Measurements from ENCODE around the gene NDUFS5. TPM values are rescaled to one million over a fixed set of nuclear protein-coding genes. Genes with fewer than 3 reads are reported as not detected.
"Not testable (repeated sequence)": the region's sequence is repeated elsewhere in the genome, so short reads cannot be mapped to it uniquely, and the experiment has no call there.

NDUFS5 gene
- total RNA-seq, 1 donor from 2014 or later = 738 TPM

DNA sequence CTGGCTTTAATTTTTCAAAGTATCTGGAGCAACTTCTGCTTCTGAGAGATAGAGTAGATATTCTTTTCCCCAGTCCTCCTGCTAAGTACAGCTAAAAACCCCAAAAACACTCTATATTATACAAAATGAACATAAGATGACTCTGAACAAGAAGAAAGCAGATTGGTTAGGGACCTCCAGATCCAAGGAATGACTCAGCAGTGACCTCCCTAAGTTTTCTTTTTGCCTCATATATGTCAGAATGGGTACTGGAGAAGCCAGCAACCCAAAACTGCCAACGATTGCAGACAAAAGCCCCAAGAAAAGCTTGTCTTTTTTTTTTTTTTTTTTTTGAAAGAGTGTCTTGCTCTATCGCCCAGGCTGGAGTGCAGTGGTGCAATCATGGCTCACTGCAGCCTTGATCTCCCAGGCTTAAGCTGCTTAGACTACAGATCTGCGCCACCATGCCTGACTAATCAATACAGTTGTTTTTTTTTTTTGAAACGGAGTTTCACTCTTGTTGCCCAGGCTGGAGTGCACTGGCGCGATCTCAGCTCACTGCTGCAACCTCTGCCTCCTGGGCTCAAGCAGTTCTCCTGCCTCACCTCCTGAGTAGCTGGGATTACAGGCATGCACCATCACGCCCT lies 22.7 kb downstream of the NDUFS5 start:
- Mint-ChIP-seq H3K27ac (peak overlapping the region; percentile 18), H3K27me3 (ENCODE audit: insufficient read depth, low read depth) (peaks cover 6% of the 10 kb centered on the region), H3K36me3 (peaks cover 13% of the 10 kb centered on the region), H3K4me1 (peaks cover 22% of the 10 kb centered on the region), H3K4me3 (no peak overlapping the region), H3K9me3 (no peaks in the 10 kb centered on the region)
- Histone ChIP-seq H4K20me1 (ENCODE audit: low read depth) (no peaks in the 10 kb centered on the region), H3K9me3 (ENCODE audit: low read depth) (no peaks in the 10 kb centered on the region), H2AFZ (replicated peaks) (no peak overlapping the region), H3K27me3 (no peaks in the 10 kb centered on the region), H3K36me3 (no peaks in the 10 kb centered on the region), H3K9ac (no peak overlapping the region), H3K79me2 (ENCODE audit: low read depth) (no peaks in the 10 kb centered on the region), H3F3A (ENCODE audit: low read depth) (peaks cover 39% of the 10 kb centered on the region), H3K27ac (no peak overlapping the region), H3K4me1 (peaks cover 24% of the 10 kb centered on the region), H3K4me2 (no peak overlapping the region), H3K4me3 (no peak overlapping the region)
- TF ChIP-seq EZH2phosphoT487 (IDR thresholded peaks at IDR 0.05) (no peak), EZH2 (IDR thresholded peaks at IDR 0.05) (no peak)
- TF ChIP-seq, protein P1, sequence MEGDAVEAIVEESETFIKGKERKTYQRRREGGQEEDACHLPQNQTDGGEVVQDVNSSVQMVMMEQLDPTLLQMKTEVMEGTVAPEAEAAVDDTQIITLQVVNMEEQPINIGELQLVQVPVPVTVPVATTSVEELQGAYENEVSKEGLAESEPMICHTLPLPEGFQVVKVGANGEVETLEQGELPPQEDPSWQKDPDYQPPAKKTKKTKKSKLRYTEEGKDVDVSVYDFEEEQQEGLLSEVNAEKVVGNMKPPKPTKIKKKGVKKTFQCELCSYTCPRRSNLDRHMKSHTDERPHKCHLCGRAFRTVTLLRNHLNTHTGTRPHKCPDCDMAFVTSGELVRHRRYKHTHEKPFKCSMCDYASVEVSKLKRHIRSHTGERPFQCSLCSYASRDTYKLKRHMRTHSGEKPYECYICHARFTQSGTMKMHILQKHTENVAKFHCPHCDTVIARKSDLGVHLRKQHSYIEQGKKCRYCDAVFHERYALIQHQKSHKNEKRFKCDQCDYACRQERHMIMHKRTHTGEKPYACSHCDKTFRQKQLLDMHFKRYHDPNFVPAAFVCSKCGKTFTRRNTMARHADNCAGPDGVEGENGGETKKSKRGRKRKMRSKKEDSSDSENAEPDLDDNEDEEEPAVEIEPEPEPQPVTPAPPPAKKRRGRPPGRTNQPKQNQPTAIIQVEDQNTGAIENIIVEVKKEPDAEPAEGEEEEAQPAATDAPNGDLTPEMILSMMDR (IDR thresholded peaks at IDR 0.05) = no peak
- DNase-seq (ENCODE audit: low spot score) = no peak

DNA sequence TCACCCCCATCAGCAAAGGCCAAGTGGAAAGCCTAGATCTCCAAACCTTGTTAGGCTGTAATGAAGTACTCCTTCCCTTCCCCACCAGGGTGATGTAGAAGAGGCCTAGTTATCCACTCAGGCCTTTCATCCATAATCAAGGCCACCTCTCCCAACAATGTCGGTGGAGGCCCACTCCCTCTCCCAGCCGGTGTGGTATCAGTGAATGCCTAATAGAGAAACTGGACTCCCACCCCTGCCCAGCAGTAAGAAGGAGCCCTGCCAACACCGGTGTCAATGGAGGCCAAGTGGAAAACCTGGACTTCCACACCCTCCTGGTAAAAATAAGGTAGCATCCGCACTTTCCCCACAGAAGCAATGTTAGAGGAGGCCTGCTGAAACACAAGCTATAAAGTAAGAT lies 23.9 kb downstream of the NDUFS5 start:
- no peak overlapping the region for H3K9ac ChIP-seq
- Mint-ChIP-seq H3K4me1 (peaks cover 22% of the 10 kb centered on the region), H3K27ac (no peak overlapping the region), H3K27me3 (ENCODE audit: insufficient read depth, low read depth) (peaks cover 3% of the 10 kb centered on the region), H3K4me3 (no peak overlapping the region), H3K9me3 (no peaks in the 10 kb centered on the region), H3K36me3 (peaks cover 13% of the 10 kb centered on the region)
- no peak overlapping the region for H3K27ac ChIP-seq
- H3K27me3 ChIP-seq = no peaks in the 10 kb centered on the region
- TF ChIP-seq, protein P1 (IDR thresholded peaks at IDR 0.05) = no peak
- TF ChIP-seq EZH2phosphoT487 (IDR thresholded peaks at IDR 0.05) (no peak), EZH2 (IDR thresholded peaks at IDR 0.05) (no peak)
- no peak overlapping the region for H3K4me2 ChIP-seq
- H4K20me1 ChIP-seq (ENCODE audit: low read depth) = no peaks in the 10 kb centered on the region
- H2AFZ ChIP-seq (replicated peaks) = no peak overlapping the region
- no peaks in the 10 kb centered on the region for H3K9me3 ChIP-seq (ENCODE audit: low read depth)
- H3K79me2 ChIP-seq (ENCODE audit: low read depth) = no peaks in the 10 kb centered on the region
- H3K4me3 ChIP-seq = no peak overlapping the region
- H3F3A ChIP-seq (ENCODE audit: low read depth) = peaks cover 36% of the 10 kb centered on the region
- H3K4me1 ChIP-seq = peaks cover 24% of the 10 kb centered on the region
- DNase-seq (ENCODE audit: low spot score) = no peak
- H3K36me3 ChIP-seq = no peaks in the 10 kb centered on the region

DNA sequence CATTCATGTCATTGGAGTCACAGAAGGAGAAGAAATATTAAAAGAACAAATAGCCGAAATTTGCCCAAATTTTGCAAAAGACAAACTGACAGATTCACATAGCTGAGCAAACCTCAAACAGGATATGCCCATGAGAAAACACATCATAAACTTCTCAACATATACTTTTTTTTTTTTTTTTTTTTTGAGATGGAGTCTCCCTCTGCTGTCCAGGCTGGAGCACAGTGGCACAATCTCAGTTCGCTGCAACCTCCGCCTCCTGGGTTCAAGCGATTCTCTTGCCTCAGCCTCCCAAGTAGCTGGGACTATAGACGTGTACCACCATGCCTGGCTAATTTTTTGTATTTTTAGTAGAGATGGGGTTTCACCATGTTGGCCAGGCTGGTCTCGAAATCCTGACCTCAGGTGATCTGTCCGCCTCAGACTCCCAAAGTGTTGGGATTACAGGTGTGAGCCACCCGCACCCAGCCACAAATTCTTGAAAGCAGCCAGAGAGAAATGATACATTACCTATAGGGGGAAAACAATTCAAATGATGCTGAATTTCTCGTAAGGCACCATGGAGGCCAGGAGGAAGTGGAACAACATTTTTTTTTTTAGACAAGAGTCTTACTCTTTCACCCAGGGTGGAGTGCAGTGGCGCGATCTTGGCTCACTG lies 25.2 kb downstream of the NDUFS5 start:
- H4K20me1 ChIP-seq (ENCODE audit: low read depth); H3K36me3 ChIP-seq; H3K79me2 ChIP-seq (ENCODE audit: low read depth); H3K4me3 Mint-ChIP-seq; H3K9me3 ChIP-seq (ENCODE audit: low read depth); H3K27ac Mint-ChIP-seq; DNase-seq (ENCODE audit: low spot score); H3K9ac ChIP-seq; H3K27me3 Mint-ChIP-seq (ENCODE audit: insufficient read depth, low read depth); H3K4me2 ChIP-seq; H2AFZ ChIP-seq (replicated peaks); H3K27me3 ChIP-seq; H3K4me3 ChIP-seq; H3K9me3 Mint-ChIP-seq: not testable (repeated sequence)
- Histone ChIP-seq H3K4me1 (peaks cover 24% of the 10 kb centered on the region), H3F3A (ENCODE audit: low read depth) (peaks cover 36% of the 10 kb centered on the region), H3K27ac (peak overlapping the region; percentile 42)
- peaks cover 19% of the 10 kb centered on the region for H3K4me1 Mint-ChIP-seq
- peaks cover 13% of the 10 kb centered on the region for H3K36me3 Mint-ChIP-seq

DNA sequence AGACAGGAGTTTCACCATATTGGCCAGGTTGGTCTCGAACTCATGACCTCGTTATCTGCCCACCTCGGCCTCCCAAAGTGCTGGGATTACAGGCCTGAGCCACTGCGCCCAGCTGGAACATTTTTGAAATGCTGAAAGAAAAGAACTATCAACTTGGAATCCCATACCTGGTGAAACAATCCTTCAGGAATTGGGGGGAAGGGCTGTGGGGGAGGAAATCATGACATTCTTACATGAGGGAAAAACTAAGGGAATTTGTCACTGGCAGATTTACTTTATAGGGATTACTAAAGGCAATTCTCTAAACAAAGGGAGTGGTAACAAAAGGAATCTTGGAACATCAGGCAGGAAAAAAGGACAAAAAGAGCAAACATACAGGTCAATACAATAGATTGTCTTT lies 25.8 kb downstream of the NDUFS5 start:
- peak; percentile 40 for DNase-seq (ENCODE audit: low spot score)
- TF ChIP-seq EZH2 (IDR thresholded peaks at IDR 0.05) (no peak), EZH2phosphoT487 (IDR thresholded peaks at IDR 0.05) (no peak)
- TF ChIP-seq, protein P1 (IDR thresholded peaks at IDR 0.05) = no peak
- no peaks in the 10 kb centered on the region for H3K9me3 Mint-ChIP-seq
- Histone ChIP-seq H3K27me3 (no peaks in the 10 kb centered on the region), H3F3A (ENCODE audit: low read depth) (peaks cover 34% of the 10 kb centered on the region), H3K27ac (peak overlapping the region; percentile 42), H3K4me2 (no peak overlapping the region), H3K4me3 (no peak overlapping the region), H3K4me1 (peaks cover 19% of the 10 kb centered on the region), H3K9me3 (ENCODE audit: low read depth) (no peaks in the 10 kb centered on the region), H4K20me1 (ENCODE audit: low read depth) (no peaks in the 10 kb centered on the region), H3K36me3 (no peaks in the 10 kb centered on the region), H3K79me2 (ENCODE audit: low read depth) (no peaks in the 10 kb centered on the region), H2AFZ (replicated peaks) (no peak overlapping the region), H3K9ac (no peak overlapping the region)
- H3K27ac Mint-ChIP-seq = no peak overlapping the region
- H3K4me1 Mint-ChIP-seq = peaks cover 12% of the 10 kb centered on the region
- H3K36me3 Mint-ChIP-seq = peaks cover 10% of the 10 kb centered on the region
- H3K27me3 Mint-ChIP-seq (ENCODE audit: insufficient read depth, low read depth) = peaks cover 3% of the 10 kb centered on the region
- H3K4me3 Mint-ChIP-seq = no peak overlapping the region

DNA sequence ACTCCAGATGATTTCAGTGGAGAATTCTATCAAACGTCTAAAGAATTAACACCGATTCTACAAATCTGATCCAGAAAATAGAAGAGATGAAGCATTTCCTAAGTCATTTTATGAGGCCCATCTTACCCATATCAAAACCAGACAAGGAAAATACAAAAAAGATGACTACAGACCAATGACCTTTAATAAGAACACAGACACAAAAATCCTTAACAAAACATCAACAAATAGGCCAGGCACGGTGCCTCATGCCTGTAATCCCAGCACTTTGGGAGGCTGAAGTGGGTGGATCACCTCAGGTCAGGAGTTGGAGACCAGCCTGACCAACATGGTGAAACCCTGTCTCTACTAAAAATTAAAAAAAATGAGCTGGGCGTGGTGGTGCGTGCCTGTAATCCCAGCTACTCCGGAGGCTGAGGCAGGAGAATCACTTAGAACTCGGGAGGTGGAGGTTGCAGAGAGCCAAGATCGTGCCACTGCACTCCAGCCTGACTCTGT lies 29.1 kb downstream of the NDUFS5 start:
- not testable (repeated sequence) for H3K36me3 ChIP-seq; H3K4me3 Mint-ChIP-seq; H3K9me3 ChIP-seq (ENCODE audit: low read depth); H2AFZ ChIP-seq (replicated peaks); H4K20me1 ChIP-seq (ENCODE audit: low read depth); DNase-seq (ENCODE audit: low spot score); H3K27me3 ChIP-seq; H3K27me3 Mint-ChIP-seq (ENCODE audit: insufficient read depth, low read depth); H3K79me2 ChIP-seq (ENCODE audit: low read depth); H3K36me3 Mint-ChIP-seq; H3K27ac Mint-ChIP-seq; H3K9ac ChIP-seq; H3K4me2 ChIP-seq; H3K4me1 Mint-ChIP-seq; H3K4me3 ChIP-seq; H3K9me3 Mint-ChIP-seq; H3K27ac ChIP-seq
- H3K4me1 ChIP-seq = peaks cover 12% of the 10 kb centered on the region
- H3F3A ChIP-seq (ENCODE audit: low read depth) = peaks cover 29% of the 10 kb centered on the region
